ENCODE measurements around the gene SH3PXD2B.

Gene SH3PXD2B

GRCh38 chr5:172411484-172412072 is 42.7 kb downstream of the SH3PXD2B start:
- no peak for TF ChIP-seq POLR2AphosphoS5 (IDR thresholded peaks at IDR 0.05; ENCODE audit: low read depth, low read length)
- no peak for TF ChIP-seq TAF1 (IDR thresholded peaks at IDR 0.05; ENCODE audit: borderline replicate concordance, insufficient read depth, low read length)
- TF ChIP-seq SIN3A (IDR thresholded peaks at IDR 0.05; ENCODE audit: borderline replicate concordance, insufficient read depth, low read length): no peak
- TF ChIP-seq FOXP2 (optimal IDR thresholded peaks at IDR 0.05; ENCODE audit: borderline replicate concordance, extremely low read depth, extremely low read length, insufficient read depth): no peak
- no peak for TF ChIP-seq REST (IDR thresholded peaks at IDR 0.05; ENCODE audit: insufficient read depth in 1 of 2, low read depth in 2 of 2, low read length in 2 of 2)

- no peak for TF ChIP-seq REST (IDR thresholded peaks at IDR 0.05; ENCODE audit: insufficient read depth in 1 of 2, low read depth in 2 of 2, low read length in 2 of 2)
- TF ChIP-seq POLR2AphosphoS5 (IDR thresholded peaks at IDR 0.05; ENCODE audit: low read depth, low read length): no peak
- no peak for TF ChIP-seq TAF1 (IDR thresholded peaks at IDR 0.05; ENCODE audit: borderline replicate concordance, insufficient read depth, low read length)
- TF ChIP-seq FOXP2 (optimal IDR thresholded peaks at IDR 0.05; ENCODE audit: borderline replicate concordance, extremely low read depth, extremely low read length, insufficient read depth): no peak
- no peak for TF ChIP-seq SIN3A (IDR thresholded peaks at IDR 0.05; ENCODE audit: borderline replicate concordance, insufficient read depth, low read length)
These were observed 43.5 kb downstream of the SH3PXD2B start for GRCh38 chr5:172410662-172411483.

GRCh38 chr5:172410160-172410559 is 44.2 kb downstream of the SH3PXD2B start:
- TF ChIP-seq FOXP2 (optimal IDR thresholded peaks at IDR 0.05; ENCODE audit: borderline replicate concordance, extremely low read depth, extremely low read length, insufficient read depth) (no peak), TAF1 (IDR thresholded peaks at IDR 0.05; ENCODE audit: borderline replicate concordance, insufficient read depth, low read length) (no peak), REST (IDR thresholded peaks at IDR 0.05; ENCODE audit: insufficient read depth in 1 of 2, low read depth in 2 of 2, low read length in 2 of 2) (no peak), SIN3A (IDR thresholded peaks at IDR 0.05; ENCODE audit: borderline replicate concordance, insufficient read depth, low read length) (no peak), POLR2AphosphoS5 (IDR thresholded peaks at IDR 0.05; ENCODE audit: low read depth, low read length) (no peak)

GRCh38 chr5:172407822-172408221 is 46.5 kb downstream of the SH3PXD2B start:
- TF ChIP-seq POLR2AphosphoS5 (IDR thresholded peaks at IDR 0.05; ENCODE audit: low read depth, low read length) (no peak), REST (IDR thresholded peaks at IDR 0.05; ENCODE audit: insufficient read depth in 1 of 2, low read depth in 2 of 2, low read length in 2 of 2) (no peak), TAF1 (IDR thresholded peaks at IDR 0.05; ENCODE audit: borderline replicate concordance, insufficient read depth, low read length) (no peak), SIN3A (IDR thresholded peaks at IDR 0.05; ENCODE audit: borderline replicate concordance, insufficient read depth, low read length) (no peak), FOXP2 (optimal IDR thresholded peaks at IDR 0.05; ENCODE audit: borderline replicate concordance, extremely low read depth, extremely low read length, insufficient read depth) (no peak)

Data from PFSK-1 (cell line).